GM21447 (cell line): ENCODE data around the gene NUDT15.
"Not testable (repeated sequence)": the region's sequence is repeated elsewhere in the genome, so short reads cannot be mapped to it uniquely, and the experiment has no call there.

Source experiments
- ATAC-seq: cut with Tn5 transposase; IDR thresholded peaks from one replicate; pipeline ENCODE4 v1.9.1; 2021; ENCODE audit not compliant: unreplicated experiment

NUDT15 gene

DNA sequence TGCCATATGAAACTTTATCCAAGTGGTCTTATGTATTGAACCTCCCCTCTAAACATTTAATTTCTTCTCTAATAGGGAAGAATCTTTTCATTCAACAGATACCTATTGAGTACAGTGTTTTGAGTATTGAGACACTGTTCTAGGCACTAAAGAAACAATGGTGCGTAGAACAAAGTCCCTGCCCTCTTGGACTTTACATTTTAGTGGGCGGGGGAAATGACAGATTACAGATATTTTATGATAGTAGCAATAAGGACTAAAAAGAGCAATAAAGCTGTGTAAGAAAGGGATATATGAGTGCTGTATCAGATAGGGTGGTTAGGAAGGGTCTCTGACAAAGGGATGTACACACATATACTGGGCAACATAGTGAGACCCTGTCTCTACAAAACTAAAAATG lies 5.4 kb downstream of the NUDT15 start:
- ATAC-seq, result no peak

DNA sequence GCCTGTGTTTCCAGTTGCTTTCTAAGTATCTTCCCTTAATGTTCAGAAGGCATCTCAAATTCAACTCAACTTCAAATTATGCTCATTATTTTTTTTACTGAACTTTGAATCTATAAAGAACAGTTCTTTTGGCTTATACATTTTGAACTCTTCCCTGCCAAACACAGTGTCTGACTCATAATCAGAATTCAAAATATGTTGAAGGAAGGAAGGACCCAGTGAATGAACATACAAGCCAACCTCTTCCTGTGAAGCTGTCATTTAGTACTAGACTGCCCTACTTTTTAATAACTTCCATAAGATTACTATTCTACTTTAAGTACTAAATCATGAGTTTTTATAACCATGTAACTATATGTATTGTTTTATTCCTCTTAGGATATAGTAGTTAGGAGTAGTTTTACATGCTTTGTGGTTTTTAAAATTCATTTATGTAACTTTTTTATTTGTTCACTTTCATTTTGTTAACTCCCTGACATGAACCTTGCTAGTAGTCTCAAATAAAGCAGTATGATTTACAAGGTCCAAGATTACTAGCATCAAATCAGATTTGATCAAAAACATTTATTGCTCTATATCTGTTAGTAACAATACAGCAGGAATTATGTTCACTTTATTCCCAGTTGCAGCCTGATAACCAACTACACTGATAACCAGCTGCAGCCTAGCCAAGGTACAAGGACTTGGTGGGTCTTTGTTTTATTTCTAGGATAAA lies 6.4 kb downstream of the NUDT15 start:
- ATAC-seq, result peak; percentile 60

- no peak for ATAC-seq
Observed at GRCh38 chr13:48050550-48050949, 13.0 kb downstream of the NUDT15 start.

GRCh38 chr13:48054601-48055000 lies 17.1 kb downstream of the NUDT15 start:
- ATAC-seq, result no peak

- ATAC-seq, result no peak
Observed at GRCh38 chr13:48055712-48056111, 18.2 kb downstream of the NUDT15 start.

GRCh38 chr13:48058536-48058935 lies 21.0 kb downstream of the NUDT15 start:
- not testable (repeated sequence) for ATAC-seq

- not testable (repeated sequence) for ATAC-seq
Observed at GRCh38 chr13:48059951-48060350, 22.4 kb downstream of the NUDT15 start.

- peak; percentile 84 for ATAC-seq
Observed at GRCh38 chr13:48066310-48066989, 28.9 kb downstream of the NUDT15 start.

DNA sequence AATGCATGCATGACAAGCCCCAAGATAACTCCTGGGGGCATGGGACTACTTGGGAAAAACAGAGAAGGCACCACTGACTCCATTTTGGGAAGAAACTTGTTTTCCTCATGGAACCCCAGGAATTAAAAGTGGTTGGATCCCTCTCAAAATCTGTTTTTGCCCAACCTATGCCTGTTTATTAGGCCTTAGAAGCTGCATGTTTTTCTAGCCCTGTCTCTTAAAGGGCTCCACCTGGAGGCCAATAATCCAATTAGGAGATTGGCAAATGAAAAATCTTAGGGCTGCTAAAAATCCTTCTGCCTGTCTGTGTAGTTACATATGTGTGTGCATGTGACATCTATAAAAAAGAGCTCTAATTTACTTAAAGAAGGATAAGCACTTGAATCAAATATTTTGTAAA lies 30.5 kb downstream of the NUDT15 start:
- no peak for ATAC-seq

- ATAC-seq, result no peak
Observed at GRCh38 chr13:48068952-48069351, 31.4 kb downstream of the NUDT15 start.

DNA sequence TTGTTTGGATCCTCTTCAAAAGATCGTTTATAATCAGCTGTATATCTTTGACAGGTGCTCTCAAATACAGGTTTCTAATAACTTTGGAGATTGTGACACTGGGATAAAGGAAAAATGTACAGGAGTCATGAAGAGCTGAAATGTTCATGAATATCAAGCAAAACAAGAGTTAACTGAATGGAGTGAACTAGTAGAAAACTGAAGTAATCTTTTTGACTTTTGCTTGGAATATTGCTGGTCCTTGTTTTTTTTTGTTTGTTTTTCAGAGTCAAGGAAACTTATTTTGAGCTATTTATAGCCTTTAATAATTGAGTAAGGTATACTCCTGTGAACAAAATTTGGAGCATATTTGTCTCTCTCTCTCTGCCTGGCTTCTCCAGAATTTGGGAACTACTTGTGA lies 32.0 kb downstream of the NUDT15 start:
- ATAC-seq, result no peak

GRCh38 chr13:48070942-48071341 lies 33.4 kb downstream of the NUDT15 start:
- ATAC-seq, result no peak

DNA sequence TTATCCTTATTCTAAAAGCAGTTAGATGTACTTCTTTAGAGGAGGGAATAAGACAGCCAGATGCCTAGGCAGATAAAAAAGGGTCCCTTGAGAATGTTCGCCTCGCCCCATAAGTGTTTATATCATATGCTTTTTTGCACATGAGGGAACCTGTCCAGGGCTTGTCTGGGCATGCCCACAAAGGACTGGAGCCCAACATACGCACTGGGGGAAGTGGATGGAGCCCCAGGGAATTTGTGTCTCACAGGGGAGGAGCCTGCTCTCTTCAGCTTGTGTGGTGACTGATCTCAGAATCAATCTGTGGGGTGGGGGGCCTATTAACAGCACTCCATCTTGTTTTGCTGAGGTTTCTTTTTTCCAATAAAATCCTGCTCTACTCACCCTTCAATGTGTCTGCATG lies 34.8 kb downstream of the NUDT15 start:
- ATAC-seq, result no peak

DNA sequence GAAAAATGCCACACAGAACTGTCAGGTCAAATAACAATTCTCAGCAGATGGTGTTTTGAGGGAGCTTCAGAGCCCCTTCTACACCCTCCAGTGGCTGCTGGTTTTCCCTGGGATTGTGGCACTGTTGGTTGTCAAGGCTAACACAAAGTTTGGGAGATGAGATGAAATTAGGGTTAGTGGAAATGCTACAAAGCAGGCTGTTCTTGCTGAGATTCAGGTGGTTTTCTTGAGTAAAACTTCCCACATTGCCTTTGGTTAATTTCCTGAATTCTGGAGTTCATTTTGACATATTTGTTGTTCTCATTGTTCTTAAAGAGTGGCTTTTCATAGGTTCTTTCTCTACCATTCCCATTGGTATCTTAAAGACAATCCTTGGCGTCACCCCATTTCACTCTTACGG lies 35.3 kb downstream of the NUDT15 start:
- no peak for ATAC-seq

DNA sequence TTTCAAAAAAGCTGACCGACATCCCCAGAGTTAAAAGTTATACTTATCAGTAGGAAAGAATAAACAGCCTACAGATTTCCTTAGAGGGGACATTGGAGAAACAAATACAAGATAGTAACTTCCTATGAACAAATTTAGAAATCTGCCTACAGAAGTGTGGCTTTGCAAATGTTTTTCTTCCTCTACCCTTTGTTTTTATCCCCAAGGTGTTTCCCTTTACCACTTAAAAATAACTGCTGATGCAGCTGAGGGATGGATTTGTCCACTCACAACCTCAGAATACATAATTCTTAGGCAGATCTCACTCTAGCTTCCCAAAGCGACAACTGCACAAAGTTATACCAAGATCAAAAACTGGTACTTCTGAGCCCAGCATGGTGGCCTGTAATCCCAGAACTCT lies 36.5 kb downstream of the NUDT15 start:
- no peak for ATAC-seq

GRCh38 chr13:48078251-48078656 lies 40.7 kb downstream of the NUDT15 start:
- ATAC-seq, result peak; percentile 98

GRCh38 chr13:48081739-48082138 lies 44.2 kb downstream of the NUDT15 start:
- ATAC-seq, result no peak

GRCh38 chr13:48086272-48086671 lies 48.7 kb downstream of the NUDT15 start:
- no peak for ATAC-seq

DNA sequence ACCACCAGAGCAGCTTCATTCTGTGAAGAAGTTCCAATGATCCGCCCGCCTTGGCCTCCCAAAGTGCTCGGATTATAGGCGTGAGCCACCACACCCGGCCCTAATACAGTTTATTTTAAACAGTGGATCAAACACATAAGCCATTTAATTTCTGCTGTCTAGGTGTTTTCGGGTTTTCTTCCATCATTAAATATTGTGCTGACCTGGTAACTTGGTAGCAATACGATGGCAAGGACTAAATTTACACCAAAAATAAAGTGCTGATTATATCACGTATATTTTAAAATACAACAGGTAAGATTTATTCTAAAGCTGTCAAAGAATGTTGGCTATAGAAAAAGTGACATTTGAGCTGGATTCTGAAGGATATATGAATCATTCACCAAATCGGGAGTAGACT lies 56.1 kb downstream of the NUDT15 start:
- no peak for ATAC-seq

DNA sequence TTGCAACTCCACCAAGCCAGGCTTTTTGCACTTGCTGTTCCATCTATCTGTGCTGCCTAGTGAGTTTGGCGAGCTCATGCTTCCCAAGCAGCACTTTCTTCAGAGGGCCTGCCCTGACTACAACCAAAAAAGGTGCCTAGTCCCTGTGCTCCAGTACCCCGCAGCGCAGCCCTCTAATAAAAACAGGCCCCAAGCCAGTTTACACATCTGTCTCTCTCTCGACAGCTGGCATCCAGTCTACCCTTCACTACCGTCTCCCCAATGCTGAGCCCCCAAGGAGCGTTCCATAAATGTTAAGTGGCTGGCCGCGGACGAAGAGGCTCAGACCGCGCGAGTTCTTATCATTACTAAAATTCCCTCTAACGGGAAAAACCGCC lies 56.9 kb downstream of the NUDT15 start:
- peak; percentile 8 for ATAC-seq

- ATAC-seq, result peak; percentile 95
Observed at GRCh38 chr13:48094781-48095502, 57.4 kb downstream of the NUDT15 start, which contains the start of gene MED4. TSS of gene MED4 (minus strand) at chr13:48095104. CDS start at chr13:48095078, 26 bp downstream.

DNA sequence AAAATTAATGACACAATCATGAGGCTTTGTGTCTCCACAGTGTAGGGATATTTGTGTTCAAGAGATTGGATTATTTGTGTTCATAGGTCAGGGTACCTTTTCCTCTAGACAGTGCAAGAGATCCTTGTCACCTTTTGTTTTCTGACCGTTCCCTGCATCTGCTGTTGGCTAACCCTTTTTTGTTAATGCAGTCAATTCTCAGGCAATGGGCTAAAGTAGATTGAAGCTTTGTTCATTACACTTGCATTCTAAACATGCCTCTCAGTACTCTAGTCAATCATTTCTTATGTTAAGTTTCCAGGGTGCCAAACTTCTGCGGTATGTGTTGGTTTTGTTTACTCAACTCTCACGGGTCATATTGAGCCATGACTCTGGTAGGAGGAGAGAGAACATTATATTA lies 59.1 kb downstream of the NUDT15 start:
- ATAC-seq, result no peak
